T-helper 1 cell treated with Interleukin-12 subunit alpha and Interleukin-12 subunit beta and Interleukin-4 antibody, amounts not matched to agents 30 μg/mL and 1 μg/mL, for 36 hours (primary cell): ENCODE measurements around the gene NLRP12.
A peak's percentile ranks its signal among the peaks of the same experiment; 100 is the strongest.
"Not testable (repeated sequence)": the region's sequence is repeated elsewhere in the genome, so short reads cannot be mapped to it uniquely, and the experiment has no call there.

Source experiments
- H3K27ac Mint-ChIP-seq: one replicate; pipeline ENCODE4 v1.8.0; 2021; ENCODE audit warnings: mild to moderate bottlenecking, mixed read lengths
- H3K27me3 Mint-ChIP-seq: one replicate; pipeline ENCODE4 v1.8.0; 2021; ENCODE audit warnings: low read depth, mixed read lengths
- H3K36me3 Mint-ChIP-seq: one replicate; pipeline ENCODE4 v1.8.0; 2021; ENCODE audit warnings: low read depth, mixed read lengths
- H3K4me1 Mint-ChIP-seq: one replicate; pipeline ENCODE4 v1.8.0; 2021; ENCODE audit warnings: low read depth, mixed read lengths
- H3K4me3 Mint-ChIP-seq: one replicate; pipeline ENCODE4 v1.8.0; 2021; ENCODE audit warnings: mild to moderate bottlenecking, moderate library complexity, mixed read lengths
- H3K9me3 Mint-ChIP-seq: one replicate; pipeline ENCODE4 v1.8.0; 2021; ENCODE audit warnings: mixed read lengths

The NLRP12 gene

GRCh38 chr19:53853707-53854106 lies 29.6 kb upstream of the NLRP12 start:
- Mint-ChIP-seq H3K4me3 (no peak overlapping the region), H3K27me3 (peaks cover 21% of the 10 kb centered on the region), H3K36me3 (no peaks in the 10 kb centered on the region), H3K4me1 (peaks cover 20% of the 10 kb centered on the region), H3K27ac (peak overlapping the region; percentile 57), H3K9me3 (no peaks in the 10 kb centered on the region)

GRCh38 chr19:53849237-53849676 lies 25.1 kb upstream of the NLRP12 start:
- no peak overlapping the region for H3K4me3 Mint-ChIP-seq
- H3K27me3 Mint-ChIP-seq = peaks cover 23% of the 10 kb centered on the region
- H3K9me3 Mint-ChIP-seq = no peaks in the 10 kb centered on the region
- H3K4me1 Mint-ChIP-seq = peaks cover 17% of the 10 kb centered on the region
- H3K27ac Mint-ChIP-seq = no peak overlapping the region
- no peaks in the 10 kb centered on the region for H3K36me3 Mint-ChIP-seq

DNA sequence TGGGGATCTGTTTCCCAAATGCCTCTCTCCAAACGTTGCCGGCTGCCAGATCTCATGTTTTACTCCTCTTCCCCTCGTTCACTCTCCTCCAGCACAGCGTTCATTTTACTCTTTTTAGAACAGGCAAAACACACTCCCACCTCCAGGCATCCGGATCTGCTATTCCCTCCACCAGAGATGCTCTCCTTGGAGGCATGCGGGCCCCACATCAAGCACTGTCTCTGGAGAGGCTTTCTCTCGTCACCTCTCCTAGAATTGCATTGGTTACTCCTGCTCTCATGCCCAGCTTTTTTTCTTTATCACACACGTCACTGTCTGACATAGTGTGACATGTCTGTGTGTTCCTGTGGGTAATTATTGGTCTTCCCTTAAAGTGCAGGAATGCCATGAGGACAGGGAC lies 23.4 kb upstream of the NLRP12 start:
- peaks cover 23% of the 10 kb centered on the region for H3K27me3 Mint-ChIP-seq
- peaks cover 7% of the 10 kb centered on the region for H3K4me1 Mint-ChIP-seq
- no peak overlapping the region for H3K4me3 Mint-ChIP-seq
- no peaks in the 10 kb centered on the region for H3K36me3 Mint-ChIP-seq
- no peak overlapping the region for H3K27ac Mint-ChIP-seq
- no peaks in the 10 kb centered on the region for H3K9me3 Mint-ChIP-seq

DNA sequence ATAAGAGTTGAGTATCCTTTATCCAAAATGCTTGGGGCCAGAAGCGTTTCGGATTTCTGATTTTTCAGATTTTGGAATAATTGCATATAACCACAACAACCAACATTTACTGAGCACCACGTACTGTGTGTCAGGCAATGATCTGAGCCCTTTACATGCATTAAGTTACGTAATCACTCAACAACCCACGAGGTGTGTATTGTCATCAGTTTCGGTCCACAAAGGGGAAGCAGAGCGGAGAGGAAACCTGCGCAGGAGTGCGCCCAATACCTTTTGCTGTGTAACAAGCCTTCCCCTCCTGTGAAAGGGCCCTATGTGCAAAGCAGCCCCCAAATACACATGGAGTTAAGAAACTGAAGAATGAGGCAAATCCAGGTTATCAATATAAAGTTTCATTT lies 20.7 kb upstream of the NLRP12 start:
- peaks cover 21% of the 10 kb centered on the region for H3K27me3 Mint-ChIP-seq
- H3K4me3 Mint-ChIP-seq = no peak overlapping the region
- H3K4me1 Mint-ChIP-seq = peaks cover 2% of the 10 kb centered on the region
- H3K27ac Mint-ChIP-seq = no peak overlapping the region
- no peaks in the 10 kb centered on the region for H3K36me3 Mint-ChIP-seq
- H3K9me3 Mint-ChIP-seq = no peaks in the 10 kb centered on the region

- peaks cover 11% of the 10 kb centered on the region for H3K27me3 Mint-ChIP-seq
- not testable (repeated sequence) for H3K27ac Mint-ChIP-seq, H3K4me1 Mint-ChIP-seq, H3K4me3 Mint-ChIP-seq, H3K9me3 Mint-ChIP-seq, H3K36me3 Mint-ChIP-seq
Observed at GRCh38 chr19:53840914-53841313, 16.8 kb upstream of the NLRP12 start.

- H3K27ac Mint-ChIP-seq = not testable (repeated sequence)
Observed at GRCh38 chr19:53840241-53840640, 16.1 kb upstream of the NLRP12 start.

GRCh38 chr19:53838446-53838845 lies 14.3 kb upstream of the NLRP12 start:
- not testable (repeated sequence) for H3K4me3 Mint-ChIP-seq, H3K27ac Mint-ChIP-seq, H3K4me1 Mint-ChIP-seq, H3K36me3 Mint-ChIP-seq, H3K9me3 Mint-ChIP-seq
- peaks cover 15% of the 10 kb centered on the region for H3K27me3 Mint-ChIP-seq

More at GRCh38 chr19:53840241-53840640, 16.1 kb upstream of the NLRP12 start:
- not testable (repeated sequence) for H3K4me3 Mint-ChIP-seq, H3K4me1 Mint-ChIP-seq, H3K36me3 Mint-ChIP-seq, H3K9me3 Mint-ChIP-seq
- peaks cover 11% of the 10 kb centered on the region for H3K27me3 Mint-ChIP-seq

DNA sequence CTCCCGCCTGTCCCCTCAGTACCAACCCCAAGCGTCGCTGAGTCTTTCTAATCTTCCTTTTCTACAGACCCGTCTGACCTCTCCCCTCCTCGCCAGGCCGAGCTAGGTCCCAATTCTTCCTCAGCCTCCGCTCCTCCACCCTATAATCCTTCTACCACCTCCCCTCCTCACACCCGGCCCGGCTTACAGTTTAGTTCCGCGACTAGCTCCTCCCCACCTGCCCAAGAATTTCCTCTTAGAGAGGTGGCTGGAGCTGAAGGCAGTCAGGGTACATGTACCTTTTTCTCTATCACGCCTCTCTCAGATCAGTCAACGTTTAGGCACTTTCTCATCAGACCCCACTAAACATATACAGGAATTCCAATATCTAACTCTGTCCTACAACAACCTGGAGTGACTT lies 8.7 kb upstream of the NLRP12 start:
- peaks cover 32% of the 10 kb centered on the region for H3K27me3 Mint-ChIP-seq
- not testable (repeated sequence) for H3K9me3 Mint-ChIP-seq, H3K4me1 Mint-ChIP-seq, H3K36me3 Mint-ChIP-seq, H3K4me3 Mint-ChIP-seq, H3K27ac Mint-ChIP-seq

DNA sequence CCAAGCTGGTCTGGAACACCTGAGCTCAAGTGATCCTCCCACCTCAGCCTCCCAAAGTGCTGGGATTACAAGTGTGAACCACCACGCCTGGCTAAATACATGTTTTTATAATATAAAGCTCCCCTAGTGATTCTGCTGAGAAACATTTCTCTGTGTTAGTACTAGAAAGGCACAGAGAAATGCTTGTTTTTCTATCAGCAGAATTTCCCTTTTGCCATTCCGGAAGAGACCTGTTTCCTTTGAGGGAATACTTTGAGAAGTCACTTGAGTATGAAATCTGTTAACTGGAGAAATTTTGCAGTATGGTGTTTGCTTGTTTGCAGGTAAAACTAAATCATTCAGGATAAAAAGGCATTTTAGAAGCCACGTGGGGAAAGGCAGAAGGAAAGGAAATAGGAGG lies 4.4 kb upstream of the NLRP12 start:
- no peaks in the 10 kb centered on the region for H3K36me3 Mint-ChIP-seq
- H3K27ac Mint-ChIP-seq = no peak overlapping the region
- H3K9me3 Mint-ChIP-seq = no peaks in the 10 kb centered on the region
- no peak overlapping the region for H3K4me3 Mint-ChIP-seq
- peaks cover 3% of the 10 kb centered on the region for H3K4me1 Mint-ChIP-seq
- H3K27me3 Mint-ChIP-seq = peaks cover 32% of the 10 kb centered on the region

GRCh38 chr19:53826876-53827275 lies 2.8 kb upstream of the NLRP12 start:
- Mint-ChIP-seq H3K27ac (no peak overlapping the region), H3K36me3 (no peaks in the 10 kb centered on the region), H3K27me3 (peaks cover 18% of the 10 kb centered on the region), H3K9me3 (no peaks in the 10 kb centered on the region), H3K4me3 (no peak overlapping the region), H3K4me1 (peaks cover 3% of the 10 kb centered on the region)

GRCh38 chr19:53823380-53824120 lies 564 bp downstream of the NLRP12 start:
- Mint-ChIP-seq H3K4me3 (no peak overlapping the region), H3K27me3 (peaks cover 10% of the 10 kb centered on the region), H3K36me3 (no peaks in the 10 kb centered on the region), H3K9me3 (no peaks in the 10 kb centered on the region), H3K4me1 (peaks cover 1% of the 10 kb centered on the region), H3K27ac (no peak overlapping the region)

- Mint-ChIP-seq H3K9me3 (no peaks in the 10 kb centered on the region), H3K4me1 (no peaks in the 10 kb centered on the region), H3K4me3 (no peak overlapping the region), H3K27me3 (peaks cover 10% of the 10 kb centered on the region), H3K36me3 (no peaks in the 10 kb centered on the region), H3K27ac (no peak overlapping the region)
Observed at GRCh38 chr19:53819861-53820260, 4.3 kb downstream of the NLRP12 start.

DNA sequence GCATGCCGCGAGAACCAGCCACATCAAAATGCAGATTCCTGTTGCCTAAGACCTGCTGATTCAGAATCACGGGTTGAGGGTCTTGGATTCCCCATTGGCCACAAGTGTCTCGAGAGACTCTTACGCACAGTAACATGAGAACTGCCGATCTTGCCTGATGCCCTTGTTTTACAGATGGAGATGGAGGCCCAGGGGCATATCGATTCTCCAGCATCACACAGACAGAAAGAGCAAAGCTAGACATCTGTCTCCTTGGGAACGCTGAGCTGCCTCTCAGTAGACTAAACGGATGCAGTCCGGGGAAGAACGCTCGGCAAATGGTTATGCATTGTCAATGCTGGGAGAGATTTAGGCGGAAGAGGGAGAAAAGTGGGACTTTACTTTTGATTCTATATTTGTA lies 5.4 kb downstream of the NLRP12 start:
- Mint-ChIP-seq H3K9me3 (no peaks in the 10 kb centered on the region), H3K4me1 (no peaks in the 10 kb centered on the region), H3K27ac (no peak overlapping the region), H3K4me3 (no peak overlapping the region), H3K36me3 (no peaks in the 10 kb centered on the region), H3K27me3 (peaks cover 2% of the 10 kb centered on the region)

DNA sequence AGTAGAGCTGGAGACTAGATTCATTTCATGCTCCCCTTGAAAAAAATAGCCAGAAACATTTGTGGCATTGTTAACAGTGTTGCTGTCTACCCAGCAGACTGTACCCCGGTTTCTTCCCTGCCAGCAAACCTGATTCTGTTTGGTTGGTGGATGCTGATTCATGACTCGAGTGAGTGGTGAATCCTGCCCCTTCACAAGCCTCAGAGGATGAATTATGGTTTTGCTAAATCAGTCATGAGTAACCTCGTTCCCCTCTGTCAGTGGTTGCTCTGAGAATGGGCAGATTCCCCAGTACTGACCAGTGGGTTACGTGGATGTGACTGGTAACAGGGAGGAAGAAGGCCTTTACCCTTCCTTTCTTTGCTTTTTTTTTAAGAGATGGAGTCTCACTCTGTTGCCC lies 10.1 kb downstream of the NLRP12 start:
- H3K9me3 Mint-ChIP-seq = no peaks in the 10 kb centered on the region
- no peak overlapping the region for H3K4me3 Mint-ChIP-seq
- no peaks in the 10 kb centered on the region for H3K4me1 Mint-ChIP-seq
- H3K27me3 Mint-ChIP-seq = no peaks in the 10 kb centered on the region
- H3K27ac Mint-ChIP-seq = no peak overlapping the region
- H3K36me3 Mint-ChIP-seq = no peaks in the 10 kb centered on the region

DNA sequence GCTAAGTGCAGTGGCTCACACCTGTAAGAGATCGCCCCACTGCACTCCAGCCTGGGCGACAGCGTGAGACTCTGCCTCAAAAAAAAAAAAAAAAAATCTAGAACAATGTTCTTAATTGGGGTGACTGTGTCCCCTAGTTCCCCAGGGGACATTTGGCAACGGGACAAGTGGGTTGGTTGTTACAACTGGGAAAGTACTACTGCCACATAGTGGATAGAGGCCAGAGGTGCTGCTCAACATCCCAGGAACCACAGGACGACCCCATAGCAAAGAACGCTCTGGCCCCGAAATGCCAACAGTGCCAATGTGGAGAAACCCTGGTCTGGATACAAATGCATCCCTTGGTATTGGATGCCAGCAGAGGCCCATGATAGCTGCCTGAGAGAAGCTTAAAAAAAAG lies 11.8 kb downstream of the NLRP12 start:
- Mint-ChIP-seq H3K4me3 (no peak overlapping the region), H3K9me3 (no peaks in the 10 kb centered on the region), H3K27ac (no peak overlapping the region), H3K4me1 (no peaks in the 10 kb centered on the region), H3K27me3 (no peaks in the 10 kb centered on the region), H3K36me3 (no peaks in the 10 kb centered on the region)

GRCh38 chr19:53810891-53811290 lies 13.2 kb downstream of the NLRP12 start:
- Mint-ChIP-seq H3K4me1 (no peaks in the 10 kb centered on the region), H3K27me3 (no peaks in the 10 kb centered on the region), H3K36me3 (no peaks in the 10 kb centered on the region), H3K9me3 (no peaks in the 10 kb centered on the region), H3K4me3 (no peak overlapping the region), H3K27ac (no peak overlapping the region)
